Endothelial cell of umbilical vein (primary cell): ENCODE results near the gene DYRK1A.

Experiments
- CTCF ChIP-seq, 2 donors: IDR thresholded peaks; 1 replicate in 1 of 2; 2 replicates in 1 of 2; pipeline ENCODE4 v1.5.1; 2011; ENCODE audit warnings: low read length in 2 of 2, mild to moderate bottlenecking in 2 of 2, moderate library complexity in 2 of 2, control low read depth in 1 of 2, inconsistent platforms in 1 of 2, low read depth in 1 of 2; ENCODE audit not compliant: insufficient read depth in 1 of 2; ENCODE audit errors: extremely low read depth in 1 of 2
- EZH2 ChIP-seq: IDR thresholded peaks from 2 replicates; pipeline ENCODE4 v1.6.1; 2012; ENCODE audit warnings: borderline replicate concordance, low read depth, mild to moderate bottlenecking, moderate library complexity, low read length, inconsistent platforms; ENCODE audit not compliant: severe bottlenecking
- JUN ChIP-seq: IDR thresholded peaks from 2 replicates; pipeline ENCODE4 v1.6.1; 2011; ENCODE audit warnings: borderline replicate concordance, low read depth; ENCODE audit not compliant: insufficient read length, insufficient read depth

- TF ChIP-seq JUN (no peak), CTCF (IDR thresholded peaks at IDR 0.05; ENCODE audit: extremely low read depth in 1 of 2, insufficient read depth in 1 of 2, low read depth in 1 of 2, low read length in 2 of 2) (no peak), EZH2 (no peak)
Observed at GRCh38 chr21:37396855-37397254, 30.3 kb downstream of the DYRK1A start.
